Fibroblast of lung (primary cell): ENCODE data around the gene TENM4.
A peak's percentile ranks its signal among the peaks of the same experiment; 100 is the strongest.

ENCODE experiments used
- EZH2 ChIP-seq: IDR thresholded peaks from 2 replicates; pipeline ENCODE4 v1.5.1; 2012; ENCODE audit warnings: low read length, control low read depth, mild to moderate bottlenecking; ENCODE audit errors: missing control alignments
- TF ChIP-seq, protein P1 (sequence below), 2 donors: IDR thresholded peaks in 1 of 2; conservative IDR thresholded peaks in 1 of 2; 1 replicate in 1 of 2; 2 replicates in 1 of 2; pipeline ENCODE4 v1.5.1; 2011 to 2012; ENCODE audit warnings: low read length in 2 of 2, control low read depth in 1 of 2, inconsistent platforms in 1 of 2, low read depth in 1 of 2, mild to moderate bottlenecking in 1 of 2

DNA sequence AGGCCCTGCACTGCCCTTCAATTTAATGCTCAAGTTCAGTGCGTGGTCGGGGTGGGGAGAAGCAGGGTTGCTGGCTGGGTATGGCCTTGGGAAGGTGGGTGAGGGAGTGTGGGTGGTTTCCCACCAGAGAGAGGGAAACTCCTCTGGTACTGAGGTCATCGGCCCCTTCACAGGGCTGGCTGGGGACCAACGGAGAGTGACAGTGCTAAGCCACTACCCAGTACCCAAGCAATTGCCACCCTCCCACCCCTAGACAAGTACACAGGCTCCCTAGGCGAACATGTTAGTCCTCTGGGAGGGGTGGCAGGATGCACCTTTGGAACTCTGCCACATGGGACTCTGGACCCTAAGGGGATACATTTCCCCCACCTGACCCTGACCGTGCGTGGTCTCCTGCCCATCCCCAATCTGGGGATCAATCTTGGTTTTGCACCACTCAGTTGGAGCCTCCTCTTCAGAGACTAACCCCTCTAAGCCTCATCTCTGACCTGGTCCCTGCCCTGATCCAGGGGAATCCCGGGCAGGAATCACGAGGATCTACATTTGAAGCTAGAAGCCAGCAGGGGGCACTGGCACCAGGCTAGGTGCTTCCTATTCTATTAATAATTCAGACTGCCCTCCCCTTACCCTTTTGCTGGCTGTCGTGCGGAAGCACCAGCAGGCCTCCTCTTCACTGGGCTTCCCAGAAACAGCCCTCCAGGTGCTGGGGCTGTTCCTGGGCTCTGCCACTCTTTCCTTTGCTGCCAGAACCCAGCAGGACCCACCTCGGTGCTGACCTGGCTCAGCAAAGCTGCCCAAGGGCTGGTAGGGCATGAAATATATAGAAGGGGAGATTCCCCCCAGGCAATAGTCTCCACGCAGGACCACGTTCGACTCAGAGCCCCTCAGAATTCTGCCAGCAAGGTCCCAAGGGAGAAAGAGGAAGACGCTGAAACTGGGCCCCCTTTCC, 377.7 kb downstream of the TENM4 start:
- TF ChIP-seq, protein P1, sequence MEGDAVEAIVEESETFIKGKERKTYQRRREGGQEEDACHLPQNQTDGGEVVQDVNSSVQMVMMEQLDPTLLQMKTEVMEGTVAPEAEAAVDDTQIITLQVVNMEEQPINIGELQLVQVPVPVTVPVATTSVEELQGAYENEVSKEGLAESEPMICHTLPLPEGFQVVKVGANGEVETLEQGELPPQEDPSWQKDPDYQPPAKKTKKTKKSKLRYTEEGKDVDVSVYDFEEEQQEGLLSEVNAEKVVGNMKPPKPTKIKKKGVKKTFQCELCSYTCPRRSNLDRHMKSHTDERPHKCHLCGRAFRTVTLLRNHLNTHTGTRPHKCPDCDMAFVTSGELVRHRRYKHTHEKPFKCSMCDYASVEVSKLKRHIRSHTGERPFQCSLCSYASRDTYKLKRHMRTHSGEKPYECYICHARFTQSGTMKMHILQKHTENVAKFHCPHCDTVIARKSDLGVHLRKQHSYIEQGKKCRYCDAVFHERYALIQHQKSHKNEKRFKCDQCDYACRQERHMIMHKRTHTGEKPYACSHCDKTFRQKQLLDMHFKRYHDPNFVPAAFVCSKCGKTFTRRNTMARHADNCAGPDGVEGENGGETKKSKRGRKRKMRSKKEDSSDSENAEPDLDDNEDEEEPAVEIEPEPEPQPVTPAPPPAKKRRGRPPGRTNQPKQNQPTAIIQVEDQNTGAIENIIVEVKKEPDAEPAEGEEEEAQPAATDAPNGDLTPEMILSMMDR (conservative IDR thresholded peaks at IDR 0.05 in 1 of 2, IDR thresholded peaks at IDR 0.05 in 1 of 2; ENCODE audit: low read depth in 1 of 2, low read length in 2 of 2) = peak; percentile 44 to 55
- TF ChIP-seq EZH2 = no peak
